DMS153 treated with DMSO at 0.1 percent for 48 hours (cell line): ENCODE measurements around the gene TMEM154.

Experiments
- DNase-seq: peaks from one replicate; lab custom pipeline; 2025; ENCODE audit not compliant: unreplicated experiment; lab: John Stamatoyannopoulos, UW

TMEM154 gene

DNA sequence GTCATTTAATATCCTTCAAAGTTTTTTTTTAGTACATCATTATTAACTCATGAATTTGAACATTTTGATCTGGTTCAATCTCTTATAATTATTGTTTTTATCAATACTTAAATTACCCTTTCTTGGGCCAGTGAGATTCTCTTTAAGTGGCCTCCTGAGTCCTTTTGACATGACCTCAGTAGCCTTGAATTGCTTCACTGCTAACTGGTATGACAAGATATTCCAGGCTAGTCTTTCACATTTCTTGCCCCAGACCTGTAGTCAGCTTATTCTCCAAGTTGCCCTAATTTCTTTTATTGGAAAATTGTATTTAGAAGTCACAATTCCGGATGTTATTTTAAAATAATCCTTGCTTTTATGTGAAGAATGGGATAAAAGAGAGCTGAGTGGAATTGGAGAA is 108.5 kb downstream of the TMEM154 start:
- DNase-seq, result no peak
